ENCODE results near the gene ZFAND4. TPM values are rescaled to one million over a fixed set of nuclear protein-coding genes. Genes with fewer than 3 reads are reported as not detected.

Gene ZFAND4
- total and polyA plus RNA-seq, 2 donors (not counting 3 experiments of a cell fraction or from before 2014, with no cell fraction given), result 1.5 to 7.8 TPM

DNA sequence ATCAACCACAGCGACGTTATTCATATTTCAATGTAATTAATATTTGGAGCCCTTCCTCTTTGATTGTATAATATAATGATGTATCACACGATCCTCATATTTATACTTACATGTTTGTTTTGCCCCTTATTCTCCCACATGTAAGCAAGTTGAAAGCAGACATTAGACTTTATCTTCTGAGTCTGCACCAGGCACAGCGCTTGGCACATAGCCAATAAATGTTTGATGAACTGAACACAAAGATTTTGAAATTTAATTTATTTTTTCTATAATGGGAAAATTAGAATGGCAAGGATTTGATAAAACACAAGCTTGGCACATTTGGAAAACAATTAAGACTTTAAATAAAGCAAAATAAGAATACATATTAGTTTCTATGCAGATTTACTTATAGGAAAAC lies 31.6 kb downstream of the ZFAND4 start:
- no peak for DNase-seq (ENCODE audit: low read depth, low spot score)
- TF ChIP-seq, protein P1, sequence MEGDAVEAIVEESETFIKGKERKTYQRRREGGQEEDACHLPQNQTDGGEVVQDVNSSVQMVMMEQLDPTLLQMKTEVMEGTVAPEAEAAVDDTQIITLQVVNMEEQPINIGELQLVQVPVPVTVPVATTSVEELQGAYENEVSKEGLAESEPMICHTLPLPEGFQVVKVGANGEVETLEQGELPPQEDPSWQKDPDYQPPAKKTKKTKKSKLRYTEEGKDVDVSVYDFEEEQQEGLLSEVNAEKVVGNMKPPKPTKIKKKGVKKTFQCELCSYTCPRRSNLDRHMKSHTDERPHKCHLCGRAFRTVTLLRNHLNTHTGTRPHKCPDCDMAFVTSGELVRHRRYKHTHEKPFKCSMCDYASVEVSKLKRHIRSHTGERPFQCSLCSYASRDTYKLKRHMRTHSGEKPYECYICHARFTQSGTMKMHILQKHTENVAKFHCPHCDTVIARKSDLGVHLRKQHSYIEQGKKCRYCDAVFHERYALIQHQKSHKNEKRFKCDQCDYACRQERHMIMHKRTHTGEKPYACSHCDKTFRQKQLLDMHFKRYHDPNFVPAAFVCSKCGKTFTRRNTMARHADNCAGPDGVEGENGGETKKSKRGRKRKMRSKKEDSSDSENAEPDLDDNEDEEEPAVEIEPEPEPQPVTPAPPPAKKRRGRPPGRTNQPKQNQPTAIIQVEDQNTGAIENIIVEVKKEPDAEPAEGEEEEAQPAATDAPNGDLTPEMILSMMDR (IDR thresholded peaks at IDR 0.05; ENCODE audit: extremely low read depth in 1 of 2, insufficient read depth in 1 of 2, low read depth in 1 of 2, low read length in 2 of 2), result no peak
- no peak for TF ChIP-seq MYC (IDR thresholded peaks at IDR 0.05; ENCODE audit: low read depth, low read length)
- TF ChIP-seq GATA2 (IDR thresholded peaks at IDR 0.05; ENCODE audit: insufficient read depth, insufficient read length, low read depth, low read length), result no peak
- no peak for TF ChIP-seq MAX (IDR thresholded peaks at IDR 0.05; ENCODE audit: insufficient read depth, insufficient read length)
- TF ChIP-seq FOS (IDR thresholded peaks at IDR 0.05; ENCODE audit: borderline replicate concordance, insufficient read depth, low read length), result no peak
- TF ChIP-seq JUN (IDR thresholded peaks at IDR 0.05; ENCODE audit: borderline replicate concordance, insufficient read depth, insufficient read length, low read depth), result no peak
- TF ChIP-seq EZH2 (IDR thresholded peaks at IDR 0.05; ENCODE audit: borderline replicate concordance, low read depth, low read length, severe bottlenecking), result no peak
- TF ChIP-seq POLR2AphosphoS5 (IDR thresholded peaks at IDR 0.05; ENCODE audit: insufficient read depth, low read depth, low read length), result no peak
- TF ChIP-seq POLR2A (IDR thresholded peaks at IDR 0.05; ENCODE audit: low read depth, low read length), result no peak
- Histone ChIP-seq H3K36me3 (ENCODE audit: control insufficient read depth in 2 of 2, extremely low read depth in 1 of 2, insufficient read depth in 2 of 2, low read length in 2 of 2) (no peaks in the 10 kb centered on the region), H3K27ac (ENCODE audit: insufficient read depth, low read depth, low read length) (no peak overlapping the region), H3K79me2 (ENCODE audit: control insufficient read depth, insufficient read depth, low read length) (no peaks in the 10 kb centered on the region), H2AFZ (ENCODE audit: low read depth, low read length) (no peak overlapping the region), H3K4me3 (replicated peaks in 1 of 3; ENCODE audit: insufficient read depth in 1 of 3, low read depth in 1 of 3, low read length in 3 of 3) (no peak overlapping the region), H3K4me2 (ENCODE audit: insufficient read depth, low read length) (no peak overlapping the region), H3K27me3 (ENCODE audit: control insufficient read depth in 2 of 2, insufficient read depth in 2 of 2, low read length in 2 of 2) (no peaks in the 10 kb centered on the region), H3K4me1 (ENCODE audit: control insufficient read depth, extremely low read depth, insufficient read depth, low read length) (no peaks in the 10 kb centered on the region), H3K9me1 (replicated peaks; ENCODE audit: control insufficient read depth, extremely low read depth, insufficient read depth, low read length) (no peaks in the 10 kb centered on the region), H4K20me1 (replicated peaks; ENCODE audit: control insufficient read depth, extremely low read depth, insufficient read depth, low read length) (no peaks in the 10 kb centered on the region), H3K9me3 (replicated peaks; ENCODE audit: control insufficient read depth, insufficient read depth, low read length) (no peaks in the 10 kb centered on the region), H3K9ac (replicated peaks; ENCODE audit: extremely low read depth, insufficient read depth, low read length) (no peak overlapping the region)
- ChIA-PET POLR2A (no interaction called here), CTCF (interaction anchor here (1.0 kb wide), 1 partner anchor 9 kb away, joined by 3 read pairs; no protein-coding TSS in a partner anchor)
- intact Hi-C loops (cut with micrococcal nuclease) (no loop called here), dilution Hi-C loops (cut with MboI; ENCODE audit: extremely low pct_ligation_motif_present, low sequenced_read_pairs) (no loop called here)
- no peak for FAIRE-seq
- no TSS peak for BruUV-seq (replicated peaks)
